ENCODE results near the gene MACROD2. TPM values are rescaled to one million over a fixed set of nuclear protein-coding genes. Genes with fewer than 3 reads are reported as not detected.

Gene MACROD2
- total RNA-seq, 1 donor from 2014 or later: 2.5 TPM

DNA sequence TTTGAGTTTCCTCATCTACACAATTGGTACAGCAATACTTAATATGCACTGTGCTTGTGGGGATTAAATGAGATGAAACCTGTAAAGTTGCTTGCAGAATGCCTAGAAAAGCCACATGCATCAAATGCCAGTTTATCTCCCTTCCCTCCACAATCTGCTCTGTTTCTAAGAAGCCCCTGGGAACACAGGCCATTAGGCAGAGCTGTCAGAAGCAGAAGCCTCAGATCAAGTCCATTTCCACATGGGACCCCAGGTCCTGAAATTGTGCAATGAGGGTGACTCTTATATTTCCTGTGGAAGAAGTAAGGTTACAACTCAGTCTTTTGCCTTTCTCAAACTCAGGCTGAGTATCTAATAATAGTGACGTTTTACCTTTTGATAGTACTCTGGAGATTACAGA lies 1840.5 kb downstream of the MACROD2 start:
- no peak for DNase-seq (ENCODE audit: extremely low spot score, unreplicated experiment)
- H3K4me1 Mint-ChIP-seq (ENCODE audit: unreplicated experiment): no peaks in the 10 kb centered on the region
- no peaks in the 10 kb centered on the region for H3K9me3 Mint-ChIP-seq (ENCODE audit: unreplicated experiment)
- H3K27me3 Mint-ChIP-seq (ENCODE audit: unreplicated experiment): peaks cover 2% of the 10 kb centered on the region
- no peak overlapping the region for H3K4me3 Mint-ChIP-seq (ENCODE audit: unreplicated experiment)
- no peaks in the 10 kb centered on the region for H3K36me3 Mint-ChIP-seq (ENCODE audit: unreplicated experiment)
- TF ChIP-seq, protein P1, sequence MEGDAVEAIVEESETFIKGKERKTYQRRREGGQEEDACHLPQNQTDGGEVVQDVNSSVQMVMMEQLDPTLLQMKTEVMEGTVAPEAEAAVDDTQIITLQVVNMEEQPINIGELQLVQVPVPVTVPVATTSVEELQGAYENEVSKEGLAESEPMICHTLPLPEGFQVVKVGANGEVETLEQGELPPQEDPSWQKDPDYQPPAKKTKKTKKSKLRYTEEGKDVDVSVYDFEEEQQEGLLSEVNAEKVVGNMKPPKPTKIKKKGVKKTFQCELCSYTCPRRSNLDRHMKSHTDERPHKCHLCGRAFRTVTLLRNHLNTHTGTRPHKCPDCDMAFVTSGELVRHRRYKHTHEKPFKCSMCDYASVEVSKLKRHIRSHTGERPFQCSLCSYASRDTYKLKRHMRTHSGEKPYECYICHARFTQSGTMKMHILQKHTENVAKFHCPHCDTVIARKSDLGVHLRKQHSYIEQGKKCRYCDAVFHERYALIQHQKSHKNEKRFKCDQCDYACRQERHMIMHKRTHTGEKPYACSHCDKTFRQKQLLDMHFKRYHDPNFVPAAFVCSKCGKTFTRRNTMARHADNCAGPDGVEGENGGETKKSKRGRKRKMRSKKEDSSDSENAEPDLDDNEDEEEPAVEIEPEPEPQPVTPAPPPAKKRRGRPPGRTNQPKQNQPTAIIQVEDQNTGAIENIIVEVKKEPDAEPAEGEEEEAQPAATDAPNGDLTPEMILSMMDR (IDR thresholded peaks at IDR 0.05): no peak
- no peak overlapping the region for H3K27ac Mint-ChIP-seq (ENCODE audit: unreplicated experiment)

GRCh38 chr20:15836634-15837033 lies 1841.3 kb downstream of the MACROD2 start:
- H3K27ac Mint-ChIP-seq (ENCODE audit: unreplicated experiment): no peak overlapping the region
- peaks cover 6% of the 10 kb centered on the region for H3K9me3 Mint-ChIP-seq (ENCODE audit: unreplicated experiment)
- TF ChIP-seq, protein P1 (IDR thresholded peaks at IDR 0.05): no peak
- H3K36me3 Mint-ChIP-seq (ENCODE audit: unreplicated experiment): no peaks in the 10 kb centered on the region
- no peaks in the 10 kb centered on the region for H3K27me3 Mint-ChIP-seq (ENCODE audit: unreplicated experiment)
- no peak overlapping the region for H3K4me3 Mint-ChIP-seq (ENCODE audit: unreplicated experiment)
- no peaks in the 10 kb centered on the region for H3K4me1 Mint-ChIP-seq (ENCODE audit: unreplicated experiment)
- DNase-seq (ENCODE audit: extremely low spot score, unreplicated experiment): no peak

DNA sequence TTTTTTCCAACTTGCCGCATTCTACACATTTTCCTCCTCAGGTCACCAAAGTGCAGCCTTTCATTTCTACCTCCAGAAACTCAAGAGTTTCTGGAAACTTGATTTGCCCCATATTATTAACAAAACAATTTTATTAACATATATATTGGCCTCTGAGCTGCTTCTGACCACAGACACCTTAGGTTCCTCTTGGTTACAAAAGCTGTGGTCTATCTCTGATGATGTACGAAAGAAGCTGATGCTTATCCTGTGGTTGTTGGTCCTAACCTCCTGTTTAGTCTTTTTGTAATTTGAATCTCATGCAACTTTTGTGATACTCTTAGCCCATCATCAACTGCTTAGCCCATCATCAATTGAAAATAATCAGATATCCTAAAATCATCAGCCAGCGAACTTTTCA lies 1842.2 kb downstream of the MACROD2 start:
- TF ChIP-seq, protein P1 (IDR thresholded peaks at IDR 0.05): no peak
- no peaks in the 10 kb centered on the region for H3K36me3 Mint-ChIP-seq (ENCODE audit: unreplicated experiment)
- H3K4me1 Mint-ChIP-seq (ENCODE audit: unreplicated experiment): no peaks in the 10 kb centered on the region
- peaks cover 6% of the 10 kb centered on the region for H3K9me3 Mint-ChIP-seq (ENCODE audit: unreplicated experiment)
- DNase-seq (ENCODE audit: extremely low spot score, unreplicated experiment): no peak
- H3K27me3 Mint-ChIP-seq (ENCODE audit: unreplicated experiment): no peaks in the 10 kb centered on the region
- no peak overlapping the region for H3K4me3 Mint-ChIP-seq (ENCODE audit: unreplicated experiment)
- no peak overlapping the region for H3K27ac Mint-ChIP-seq (ENCODE audit: unreplicated experiment)

GRCh38 chr20:15838466-15838865 lies 1843.2 kb downstream of the MACROD2 start:
- H3K9me3 Mint-ChIP-seq (ENCODE audit: unreplicated experiment): peaks cover 6% of the 10 kb centered on the region
- H3K27ac Mint-ChIP-seq (ENCODE audit: unreplicated experiment): no peak overlapping the region
- no peak overlapping the region for H3K4me3 Mint-ChIP-seq (ENCODE audit: unreplicated experiment)
- no peaks in the 10 kb centered on the region for H3K36me3 Mint-ChIP-seq (ENCODE audit: unreplicated experiment)
- DNase-seq (ENCODE audit: extremely low spot score, unreplicated experiment): no peak
- no peaks in the 10 kb centered on the region for H3K4me1 Mint-ChIP-seq (ENCODE audit: unreplicated experiment)
- no peaks in the 10 kb centered on the region for H3K27me3 Mint-ChIP-seq (ENCODE audit: unreplicated experiment)
- TF ChIP-seq, protein P1 (IDR thresholded peaks at IDR 0.05): no peak

DNA sequence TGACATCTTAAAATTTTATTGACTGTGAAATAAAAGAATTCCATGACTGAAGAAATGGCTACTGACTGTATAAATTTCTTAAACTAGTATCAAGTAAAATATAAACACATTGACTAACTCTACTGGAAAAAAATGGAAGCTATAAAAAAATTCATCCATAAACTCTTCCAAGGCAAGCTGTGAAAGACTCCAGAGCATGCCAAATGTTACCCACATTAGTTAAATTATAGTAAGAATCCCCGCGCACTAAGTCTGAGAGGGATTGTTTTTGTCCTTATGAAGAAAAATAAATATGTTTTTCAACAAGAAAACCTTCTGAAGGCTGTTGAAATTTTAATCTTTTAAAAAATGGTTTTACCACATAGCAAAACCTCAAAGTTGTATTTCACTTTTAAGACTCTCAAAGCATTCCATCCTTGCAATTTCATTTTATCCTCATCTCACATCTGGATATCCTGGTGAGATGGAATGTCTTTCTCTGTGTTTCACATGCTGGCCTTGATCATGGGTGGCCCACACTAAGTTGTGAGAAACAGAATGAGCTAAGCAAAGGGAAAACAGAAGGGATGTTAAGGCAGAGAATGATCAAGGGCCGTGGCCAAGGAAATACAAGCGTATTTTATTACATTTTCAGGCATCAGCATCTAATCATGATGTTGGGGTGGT lies 1845.5 kb downstream of the MACROD2 start:
- TF ChIP-seq, protein P1 (IDR thresholded peaks at IDR 0.05): no peak
- Mint-ChIP-seq H3K27ac (ENCODE audit: unreplicated experiment) (no peak overlapping the region), H3K27me3 (ENCODE audit: unreplicated experiment) (no peaks in the 10 kb centered on the region), H3K9me3 (ENCODE audit: unreplicated experiment) (peaks cover 6% of the 10 kb centered on the region), H3K4me1 (ENCODE audit: unreplicated experiment) (no peaks in the 10 kb centered on the region), H3K4me3 (ENCODE audit: unreplicated experiment) (no peak overlapping the region), H3K36me3 (ENCODE audit: unreplicated experiment) (no peaks in the 10 kb centered on the region)
- no peak for DNase-seq (ENCODE audit: extremely low spot score, unreplicated experiment)

Measured in osteocyte (in vitro differentiated cells).